ENCODE results near the gene EFCAB8.

The EFCAB8 gene

GRCh38 chr20:32967961-32968457 lies 109.3 kb downstream of the EFCAB8 start:
- in situ Hi-C loops (cut with MboI; ENCODE audit: low sequenced_read_pairs, unreplicated experiment) = no loop called here
- peak; percentile 9 for DNase-seq (ENCODE audit: low spot score)
- no peak for TF ChIP-seq CTCF (IDR thresholded peaks at IDR 0.05; ENCODE audit: borderline replicate concordance, control extremely low read depth, extremely low read depth, insufficient read depth, missing control alignments)

- DNase-seq (ENCODE audit: low spot score) = peak; percentile 4
- no peak for TF ChIP-seq CTCF (IDR thresholded peaks at IDR 0.05; ENCODE audit: borderline replicate concordance, control extremely low read depth, extremely low read depth, insufficient read depth, missing control alignments)
- in situ Hi-C loops (cut with MboI; ENCODE audit: low sequenced_read_pairs, unreplicated experiment) = no loop called here
These were observed 109.9 kb downstream of the EFCAB8 start for GRCh38 chr20:32968478-32969241.

GRCh38 chr20:32969356-32970114 lies 110.8 kb downstream of the EFCAB8 start:
- peak; percentile 15 for DNase-seq (ENCODE audit: low spot score)
- no peak for TF ChIP-seq CTCF (IDR thresholded peaks at IDR 0.05; ENCODE audit: borderline replicate concordance, control extremely low read depth, extremely low read depth, insufficient read depth, missing control alignments)
- in situ Hi-C loops (cut with MboI; ENCODE audit: low sequenced_read_pairs, unreplicated experiment) = no loop called here

GRCh38 chr20:32970115-32970972 lies 111.6 kb downstream of the EFCAB8 start:
- in situ Hi-C loops (cut with MboI; ENCODE audit: low sequenced_read_pairs, unreplicated experiment) = no loop called here
- DNase-seq (ENCODE audit: low spot score) = peak; percentile 15
- TF ChIP-seq CTCF (IDR thresholded peaks at IDR 0.05; ENCODE audit: borderline replicate concordance, control extremely low read depth, extremely low read depth, insufficient read depth, missing control alignments) = no peak

GRCh38 chr20:32970973-32971300 lies 112.2 kb downstream of the EFCAB8 start:
- no peak for DNase-seq (ENCODE audit: low spot score)
- TF ChIP-seq CTCF (IDR thresholded peaks at IDR 0.05; ENCODE audit: borderline replicate concordance, control extremely low read depth, extremely low read depth, insufficient read depth, missing control alignments) = no peak
- in situ Hi-C loops (cut with MboI; ENCODE audit: low sequenced_read_pairs, unreplicated experiment) = no loop called here

GRCh38 chr20:32971703-32972161 lies 113.0 kb downstream of the EFCAB8 start:
- no peak for TF ChIP-seq CTCF (IDR thresholded peaks at IDR 0.05; ENCODE audit: borderline replicate concordance, control extremely low read depth, extremely low read depth, insufficient read depth, missing control alignments)
- DNase-seq (ENCODE audit: low spot score) = peak; percentile 46
- in situ Hi-C loops (cut with MboI; ENCODE audit: low sequenced_read_pairs, unreplicated experiment) = no loop called here
